NCI-H2171 treated with DMSO at 0.1 percent for 48 hours (cell line): ENCODE measurements around the gene HSFX2.
"Not testable (repeated sequence)": the region's sequence is repeated elsewhere in the genome, so short reads cannot be mapped to it uniquely, and the experiment has no call there.

Source experiments
- DNase-seq: peaks from one replicate; lab custom pipeline; 2025; lab: John Stamatoyannopoulos, UW

Gene HSFX2, protein sequence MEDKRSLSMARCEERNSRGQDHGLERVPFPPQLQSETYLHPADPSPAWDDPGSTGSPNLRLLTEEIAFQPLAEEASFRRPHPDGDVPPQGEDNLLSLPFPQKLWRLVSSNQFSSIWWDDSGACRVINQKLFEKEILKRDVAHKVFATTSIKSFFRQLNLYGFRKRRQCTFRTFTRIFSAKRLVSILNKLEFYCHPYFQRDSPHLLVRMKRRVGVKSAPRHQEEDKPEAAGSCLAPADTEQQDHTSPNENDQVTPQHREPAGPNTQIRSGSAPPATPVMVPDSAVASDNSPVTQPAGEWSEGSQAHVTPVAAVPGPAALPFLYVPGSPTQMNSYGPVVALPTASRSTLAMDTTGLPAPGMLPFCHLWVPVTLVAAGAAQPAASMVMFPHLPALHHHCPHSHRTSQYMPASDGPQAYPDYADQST

DNA sequence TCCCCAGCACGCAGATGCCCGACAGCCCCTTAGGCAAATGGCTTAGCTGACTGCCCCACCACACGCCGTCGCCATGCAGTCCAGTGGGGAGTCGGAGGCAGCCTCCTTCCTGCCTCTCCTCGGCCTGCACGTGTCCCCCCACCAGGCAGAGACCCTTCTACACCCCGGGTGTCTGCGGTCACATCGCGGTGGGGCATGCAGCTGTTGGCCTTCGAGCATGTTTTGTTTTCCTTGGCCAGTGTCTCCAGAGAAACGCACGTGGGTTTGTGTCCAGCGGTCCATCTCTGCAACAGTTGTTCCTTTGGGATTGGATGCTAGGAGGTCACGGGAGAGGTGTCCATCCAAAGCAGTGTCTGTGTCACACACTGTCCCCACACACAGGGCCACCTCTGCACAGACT is at the start of gene HSFX2:
Gene HSFX2 (minus strand): TSS at position 101 of the 400 bp plus-strand sequence. CDS start 614 bp downstream, outside the sequence.
- not testable (repeated sequence) for DNase-seq

DNA sequence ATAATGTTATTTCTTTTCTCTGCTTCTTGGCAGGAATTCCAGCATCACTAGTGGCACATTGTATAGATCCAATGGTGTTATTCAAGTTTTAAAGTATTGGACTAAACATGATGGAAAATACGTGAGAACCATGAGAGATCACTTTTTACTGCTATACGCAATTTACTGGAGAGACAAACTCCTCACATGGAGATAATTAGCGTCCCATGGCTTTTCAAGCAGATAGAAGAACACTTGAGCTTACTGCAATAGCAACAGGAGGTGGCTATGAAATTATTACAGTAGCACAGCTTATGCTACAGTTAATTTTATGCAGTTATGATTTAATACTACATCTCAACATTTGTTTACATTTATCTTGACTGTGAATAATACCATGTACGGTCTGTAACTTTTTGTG is 48.4 kb upstream of the HSFX2 start:
- no peak for DNase-seq

DNA sequence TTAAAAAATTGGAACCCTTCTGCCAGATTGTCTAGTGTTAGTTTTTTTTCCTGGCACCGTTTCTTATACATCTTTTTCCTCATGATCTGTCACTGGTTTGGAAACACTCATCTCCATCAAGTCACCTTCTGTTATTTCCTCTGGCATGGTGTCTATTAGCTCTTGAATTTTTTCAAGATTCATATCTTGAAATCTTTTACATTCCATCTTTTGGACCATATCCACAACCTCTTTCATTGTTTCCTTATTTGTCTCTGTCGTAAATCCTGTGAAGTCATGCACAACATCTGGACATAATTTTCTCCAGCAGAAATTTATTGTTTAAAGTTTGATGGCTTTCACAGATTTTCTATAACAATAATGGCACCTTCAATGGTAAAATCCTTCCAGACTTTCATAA is 46.7 kb upstream of the HSFX2 start:
- no peak for DNase-seq

DNA sequence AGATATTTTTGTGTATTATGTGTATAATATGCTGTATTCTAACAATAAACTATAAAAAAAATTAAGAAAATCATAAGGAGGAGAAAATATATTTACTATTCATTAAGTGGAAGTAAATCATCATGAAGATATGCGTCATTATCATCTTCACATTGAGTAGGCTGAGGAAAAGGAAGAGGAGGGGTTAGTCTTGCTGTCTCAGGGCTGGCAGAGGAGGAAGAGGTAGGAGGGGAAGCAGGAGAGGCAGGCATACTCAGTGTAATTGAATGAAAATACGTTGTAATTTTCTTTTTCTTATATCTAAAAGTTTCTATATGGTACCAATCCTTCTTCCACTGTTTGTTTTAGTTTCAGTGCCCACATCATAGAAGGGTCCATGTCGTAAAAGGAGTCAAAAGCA is 46.3 kb upstream of the HSFX2 start:
- no peak for DNase-seq

DNA sequence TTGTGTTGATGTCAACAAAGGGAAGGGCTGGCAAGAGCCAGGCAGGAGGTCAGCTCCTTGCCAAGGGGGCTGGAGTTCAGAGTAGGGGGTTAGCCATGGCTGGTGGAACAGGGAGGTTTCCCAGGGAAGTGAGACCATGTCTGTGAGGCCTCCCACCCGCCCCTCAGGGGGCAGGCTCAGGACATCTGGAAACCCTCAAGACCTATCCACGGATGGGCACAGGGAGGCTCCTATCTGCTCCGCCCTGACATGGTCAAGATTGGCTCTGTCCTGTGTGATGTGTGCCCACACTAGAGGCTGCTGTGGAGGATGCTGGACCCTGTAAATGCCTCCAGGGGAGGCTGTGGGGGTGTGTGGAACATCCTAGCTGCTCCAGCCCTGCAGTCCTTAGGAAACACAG is 44.5 kb upstream of the HSFX2 start:
- no peak for DNase-seq

DNA sequence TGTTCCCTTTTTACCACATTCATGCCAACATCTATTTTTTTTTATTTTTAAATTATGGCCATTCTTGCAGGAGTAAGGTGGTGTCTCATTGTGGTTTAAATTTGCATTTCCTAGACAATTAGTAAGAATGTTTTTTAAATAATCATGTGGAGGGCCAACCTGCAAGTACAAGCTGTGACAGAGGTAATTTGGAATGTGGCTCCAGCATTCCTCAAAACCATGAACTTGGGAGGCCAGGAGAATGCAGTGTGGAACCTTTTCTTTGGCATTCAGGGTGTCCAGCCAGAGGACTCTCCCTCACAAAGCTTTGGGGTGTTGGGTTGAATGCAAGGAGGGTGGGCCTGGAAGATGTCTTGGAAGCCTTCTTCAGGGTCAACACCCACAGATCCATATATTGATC is 43.7 kb upstream of the HSFX2 start:
- no peak for DNase-seq

DNA sequence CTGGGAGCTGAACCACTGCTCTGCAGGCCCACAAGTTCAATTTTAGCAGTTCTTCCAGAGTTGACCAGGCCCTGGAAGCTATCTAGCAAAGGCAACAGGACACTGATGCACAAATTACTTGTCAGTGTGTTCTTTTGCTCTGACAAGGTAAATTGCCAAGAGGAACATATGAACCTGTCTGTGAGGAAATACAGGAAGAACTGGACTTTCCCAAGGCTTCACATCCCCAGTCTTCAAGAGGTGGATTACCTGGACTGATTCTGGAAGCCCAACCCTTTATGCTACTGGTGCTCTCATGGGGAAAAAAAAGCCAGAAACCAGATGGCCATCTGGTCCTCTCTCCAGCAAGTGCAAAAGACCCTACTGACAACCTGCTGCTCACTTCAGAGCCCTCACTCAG is 38.4 kb upstream of the HSFX2 start:
- DNase-seq: no peak

DNA sequence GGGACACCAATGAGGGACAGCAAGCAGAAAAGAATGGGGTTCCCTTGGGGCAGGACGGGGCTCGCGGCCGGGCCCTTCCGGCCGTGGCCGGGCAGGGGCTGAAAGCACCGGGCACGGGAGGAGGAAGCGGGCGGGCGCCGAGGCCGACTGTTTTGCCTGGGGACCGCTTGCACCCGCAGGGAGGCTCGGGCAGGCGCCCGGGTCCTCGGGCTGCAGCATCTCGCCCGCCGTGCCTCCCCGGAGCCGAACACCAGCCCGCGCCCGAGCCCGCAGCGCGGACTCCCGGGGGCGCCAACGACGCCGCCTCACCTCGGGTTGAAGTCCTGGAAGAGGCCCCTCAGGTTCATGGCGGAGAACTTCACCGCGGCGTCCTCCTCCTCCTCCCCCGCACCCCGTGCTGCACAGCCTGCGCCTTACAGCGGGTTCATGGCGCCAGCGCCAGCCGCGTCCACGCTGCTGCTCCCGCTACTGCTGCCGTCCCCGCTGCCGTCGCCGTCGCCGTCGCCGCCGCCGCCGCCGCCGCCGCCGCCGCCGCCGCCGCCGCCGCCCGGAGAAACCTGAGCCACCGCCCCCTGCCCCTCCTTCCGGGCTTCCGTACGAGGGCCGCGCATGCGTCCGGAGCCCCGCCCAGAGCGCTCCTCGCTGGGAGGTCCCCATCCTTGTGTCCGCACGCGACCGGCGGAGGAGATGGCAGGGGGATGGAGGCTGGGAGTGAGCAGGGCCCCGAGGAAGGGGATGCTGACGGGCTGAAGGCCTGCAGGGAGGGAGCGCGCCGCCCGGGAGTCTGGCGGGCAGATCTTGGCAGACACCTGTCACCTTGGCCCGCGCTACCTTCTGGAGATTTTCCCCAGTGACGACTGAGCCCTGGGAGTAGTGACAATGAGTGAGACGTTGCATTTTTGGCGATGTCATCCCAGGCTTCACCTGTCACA is 36.4 kb upstream of the HSFX2 start, which contains the start of gene TMEM185A:
Gene TMEM185A (minus strand): TSS at position 559 of the 932 bp plus-strand sequence. CDS start 212 bp downstream, at position 347.
- DNase-seq: peak; percentile 61

DNA sequence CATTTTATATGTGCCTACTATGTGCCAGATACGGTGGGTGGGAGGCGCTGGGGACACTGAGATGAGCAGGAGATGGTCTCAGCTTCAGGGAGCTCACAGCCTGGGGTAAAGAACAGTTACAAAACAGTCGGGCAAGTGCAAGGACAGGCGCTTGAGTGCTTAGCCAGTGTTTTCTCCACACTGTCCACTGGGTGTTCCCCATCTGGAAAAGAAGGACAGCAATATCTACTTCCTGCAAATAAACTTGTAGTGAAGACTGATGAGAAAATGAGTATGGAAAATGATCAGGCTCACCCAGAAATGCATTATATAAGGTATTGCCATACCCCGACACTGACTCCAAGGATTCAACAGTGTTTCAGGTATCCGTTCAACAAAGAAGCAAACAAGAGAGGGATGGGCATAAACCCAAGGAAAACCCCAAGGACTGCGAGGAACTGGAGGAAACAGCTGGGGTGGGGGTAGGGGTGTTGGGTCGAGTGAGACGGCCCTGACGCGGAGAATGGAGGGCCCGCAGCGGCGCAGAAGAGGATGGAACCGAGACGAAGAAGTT is 35.6 kb upstream of the HSFX2 start:
- peak; percentile 26 for DNase-seq

DNA sequence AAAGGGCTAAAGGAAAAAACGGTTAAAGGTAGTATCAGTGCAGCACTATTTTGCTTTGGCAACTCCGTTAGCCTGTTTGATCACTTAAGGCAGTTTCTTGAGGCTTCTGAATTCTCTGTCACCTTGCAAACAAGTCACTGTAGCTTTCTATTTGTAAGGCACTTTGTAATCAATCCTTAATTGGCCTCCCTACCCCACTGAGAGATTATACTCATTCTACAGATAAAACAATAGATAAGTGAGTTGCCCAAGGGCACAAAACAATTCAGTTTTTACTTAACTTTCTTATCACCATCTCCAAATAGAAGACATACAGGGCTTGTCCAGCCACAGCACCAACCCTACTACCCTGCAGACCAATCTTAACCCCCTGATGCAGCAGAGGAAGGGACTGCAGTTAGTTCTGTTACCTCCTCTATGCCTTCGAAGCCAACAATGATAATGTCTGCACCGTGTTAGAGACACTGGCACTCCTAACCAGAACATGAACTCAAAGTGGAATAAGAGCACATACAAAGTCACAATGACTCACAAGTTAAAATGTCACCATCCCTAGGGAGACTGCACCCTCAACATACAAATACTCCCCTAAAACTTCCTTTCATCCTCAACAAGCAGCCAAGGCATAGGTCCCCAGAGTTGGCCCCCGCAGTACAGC is 34.7 kb upstream of the HSFX2 start:
- DNase-seq: no peak

DNA sequence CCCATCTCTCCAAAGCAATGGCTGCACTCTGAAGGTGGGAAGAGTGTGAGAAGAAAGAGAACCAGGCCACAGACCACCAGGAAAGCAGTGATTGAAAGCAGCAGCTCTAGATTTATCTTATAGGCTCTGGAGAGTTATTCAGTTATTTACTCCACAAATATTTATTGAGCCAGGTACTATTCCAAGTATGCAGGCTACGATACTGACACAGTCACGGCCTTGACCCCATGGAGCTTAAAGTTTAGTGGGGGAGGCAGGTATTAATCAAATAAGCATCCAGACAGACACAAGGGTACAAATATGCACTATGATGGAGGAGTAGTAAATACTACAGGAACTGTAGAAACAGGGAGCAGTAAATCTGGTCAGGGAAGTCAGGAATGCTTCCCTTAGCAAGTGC is 33.7 kb upstream of the HSFX2 start:
- DNase-seq: no peak

DNA sequence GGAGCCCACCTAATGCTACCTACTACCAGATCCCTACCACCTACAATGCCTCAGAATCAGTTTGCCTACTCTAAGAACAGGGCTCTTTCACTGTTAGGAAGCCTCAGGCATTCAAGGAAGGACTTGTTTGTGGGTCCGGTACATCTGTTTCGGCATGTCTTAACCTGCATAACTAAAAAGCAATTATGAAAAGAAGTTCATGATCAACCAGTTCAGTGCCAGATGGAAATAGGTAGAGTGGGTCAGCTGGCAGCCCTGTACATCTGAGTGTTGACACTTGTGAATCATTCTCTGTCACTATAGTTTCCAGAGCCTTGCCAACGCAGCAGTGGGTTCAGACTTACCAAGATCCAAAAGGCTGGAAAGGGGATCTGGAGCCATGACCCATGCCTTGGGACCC is 33.2 kb upstream of the HSFX2 start:
- DNase-seq: peak; percentile 29

DNA sequence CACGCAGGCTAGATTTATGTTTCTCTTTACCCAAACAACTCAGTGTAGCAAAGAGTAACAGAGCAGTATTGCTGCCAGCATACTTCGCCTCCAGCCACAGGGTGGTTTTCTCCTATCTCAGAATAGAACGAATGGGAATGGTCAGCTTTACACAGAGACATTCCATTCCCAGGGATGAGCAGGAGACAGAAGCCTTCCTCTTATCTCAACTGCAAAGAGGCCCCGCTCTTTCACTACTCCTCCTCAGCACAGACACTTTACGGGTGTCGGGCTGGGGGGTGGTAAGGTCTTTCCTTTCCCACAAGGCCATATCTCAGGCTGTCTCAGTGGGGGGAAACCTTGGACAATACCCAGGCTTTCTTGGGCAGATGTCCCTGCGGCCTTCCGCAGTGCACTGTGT is 31.7 kb upstream of the HSFX2 start:
- not testable (repeated sequence) for DNase-seq

DNA sequence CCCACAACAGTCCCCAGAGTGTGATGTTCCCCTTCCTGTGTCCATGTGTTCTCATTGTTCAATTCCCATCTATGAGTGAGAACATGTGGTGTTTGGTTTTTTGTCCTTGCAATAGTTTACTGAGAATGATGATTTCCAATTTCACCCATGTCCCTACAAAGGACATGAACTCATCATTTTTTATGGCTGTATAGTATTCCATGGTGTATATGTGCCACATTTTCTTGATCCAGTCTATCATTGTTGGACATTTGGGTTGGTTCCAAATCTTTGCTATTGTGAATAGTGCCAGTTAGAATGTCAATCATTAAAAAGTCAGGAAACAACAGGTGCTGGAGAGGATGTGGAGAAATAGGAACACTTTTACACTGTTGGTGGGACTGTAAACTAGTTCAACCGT is 24.5 kb upstream of the HSFX2 start:
- not testable (repeated sequence) for DNase-seq

DNA sequence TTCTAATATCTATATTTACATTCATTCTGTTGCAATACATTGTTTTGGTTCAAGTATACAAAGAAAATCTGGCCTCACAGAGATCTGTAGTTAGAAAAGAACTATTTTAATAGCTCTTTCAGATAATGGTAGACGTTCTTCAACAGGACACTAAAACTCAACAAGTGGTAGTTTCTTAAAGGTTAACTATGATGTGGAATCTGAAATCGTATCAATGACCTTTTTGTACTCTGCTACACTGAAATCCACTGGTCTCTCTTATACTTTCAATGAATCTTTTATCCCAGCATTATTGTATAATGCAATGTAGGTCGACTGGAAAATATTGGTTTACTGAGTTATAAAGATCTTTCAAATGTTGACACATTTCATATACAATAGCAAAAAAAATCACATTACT is 23.8 kb upstream of the HSFX2 start:
- no peak for DNase-seq

DNA sequence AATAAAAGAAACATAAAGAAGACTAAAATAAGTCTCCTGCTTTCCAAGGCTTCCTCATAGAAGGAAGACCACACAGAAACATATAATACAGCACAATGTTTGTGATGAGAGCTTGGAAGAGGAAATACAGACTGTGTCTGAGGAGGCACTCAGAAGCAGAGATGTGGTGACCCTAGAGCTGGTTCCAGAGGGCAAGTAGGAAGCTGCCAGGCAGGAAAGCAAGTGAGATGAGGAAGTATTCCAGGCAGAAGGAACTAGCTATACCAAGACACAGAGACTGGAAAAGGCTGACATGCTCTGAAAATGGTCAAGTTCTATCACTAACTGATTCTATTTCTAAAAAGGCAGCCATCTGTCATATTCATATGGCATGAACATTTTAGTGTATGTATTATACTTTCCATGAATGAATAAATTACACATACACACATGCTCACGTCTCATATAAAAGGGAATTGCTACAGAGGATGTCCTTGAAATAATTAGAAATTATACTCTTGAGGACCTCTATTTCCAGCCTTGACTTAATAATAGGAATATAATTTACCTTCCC is 16.6 kb upstream of the HSFX2 start:
- no peak for DNase-seq

DNA sequence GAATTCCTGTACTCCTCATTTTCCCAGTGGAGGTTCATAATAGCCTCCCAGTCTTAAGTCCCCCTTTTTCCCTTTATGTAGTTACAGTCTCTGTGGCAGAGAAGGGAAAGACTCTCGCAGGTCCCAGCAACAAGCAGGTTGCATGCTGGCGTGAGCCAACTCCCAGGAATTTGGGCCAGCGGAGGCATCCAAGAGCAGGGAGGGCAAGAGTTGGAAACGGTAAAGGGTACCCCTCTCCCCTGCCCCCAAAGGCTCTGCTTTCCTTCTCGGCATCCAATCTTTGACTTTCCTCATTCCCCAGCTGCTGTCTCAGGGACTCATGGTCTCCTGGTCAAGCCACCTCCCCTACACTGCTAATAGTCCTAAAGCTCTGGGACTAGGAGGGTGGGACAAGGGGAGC is 15.4 kb upstream of the HSFX2 start:
- DNase-seq: no peak

DNA sequence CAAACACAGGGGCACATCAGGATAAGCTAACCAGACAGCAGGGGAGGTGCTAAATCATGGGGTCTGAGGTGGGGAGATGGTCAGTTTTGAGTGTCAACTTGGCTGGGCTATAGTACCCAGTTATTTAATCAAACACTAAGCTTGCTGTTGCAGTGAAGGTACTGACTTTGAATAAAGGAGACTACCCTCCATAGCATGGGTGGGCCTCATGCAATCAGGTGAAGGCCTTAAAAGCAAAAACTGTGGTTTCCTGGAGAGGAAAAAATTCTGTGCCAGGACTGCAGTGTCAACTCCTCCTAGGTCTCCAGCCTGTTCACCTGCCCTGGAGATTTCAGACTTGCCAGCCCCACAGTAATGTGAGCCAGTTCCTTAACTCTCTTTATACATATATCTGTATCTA is 12.6 kb upstream of the HSFX2 start:
- DNase-seq: no peak

DNA sequence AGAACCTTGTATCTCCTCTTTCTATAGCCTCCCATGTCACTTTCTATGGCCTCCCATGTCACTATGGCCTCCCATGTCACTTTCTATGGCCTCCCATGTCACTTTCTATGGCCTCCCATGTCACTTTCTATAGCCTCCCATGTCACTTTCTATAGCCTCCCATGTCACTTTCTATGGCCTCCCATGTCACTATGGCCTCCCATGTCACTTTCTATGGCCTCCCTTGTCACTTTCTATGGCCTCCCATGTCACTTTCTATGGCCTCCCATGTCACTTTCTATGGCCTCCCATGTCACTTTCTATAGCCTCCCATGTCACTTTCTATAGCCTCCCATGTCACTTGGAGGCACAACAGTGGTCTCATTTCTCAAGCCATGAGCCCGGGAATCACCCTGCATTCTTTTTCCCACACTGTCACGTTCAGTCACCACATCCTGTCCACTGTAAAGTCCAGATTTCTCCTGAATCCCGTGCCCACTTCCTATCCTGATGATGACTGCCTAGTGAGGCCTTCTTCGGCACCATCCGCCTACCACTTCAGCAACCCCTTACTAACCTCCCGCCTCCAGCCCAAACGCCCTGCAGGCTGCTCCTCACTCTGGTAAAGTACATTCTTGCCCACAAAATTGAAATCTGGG is 10.3 kb upstream of the HSFX2 start:
- not testable (repeated sequence) for DNase-seq

DNA sequence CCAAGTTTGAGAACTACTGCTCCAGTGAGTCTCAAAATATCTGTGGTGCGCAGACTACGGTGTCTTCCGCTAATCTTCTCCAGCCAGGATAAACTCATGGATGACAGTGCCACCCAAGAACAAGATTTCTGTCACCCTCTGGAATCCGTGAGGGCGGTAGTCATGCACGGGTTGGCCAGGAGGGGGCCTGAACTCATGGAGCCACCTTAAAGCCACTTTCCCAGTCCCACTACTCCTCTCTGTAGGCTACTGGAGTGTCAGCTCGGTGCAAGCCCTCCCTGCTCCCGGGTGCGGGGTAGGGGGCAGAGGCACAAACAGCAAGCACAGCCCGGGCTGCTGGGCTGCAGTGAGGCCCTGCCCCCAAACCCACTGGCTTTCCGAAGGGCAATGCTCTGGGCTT is 3.5 kb upstream of the HSFX2 start:
- not testable (repeated sequence) for DNase-seq

DNA sequence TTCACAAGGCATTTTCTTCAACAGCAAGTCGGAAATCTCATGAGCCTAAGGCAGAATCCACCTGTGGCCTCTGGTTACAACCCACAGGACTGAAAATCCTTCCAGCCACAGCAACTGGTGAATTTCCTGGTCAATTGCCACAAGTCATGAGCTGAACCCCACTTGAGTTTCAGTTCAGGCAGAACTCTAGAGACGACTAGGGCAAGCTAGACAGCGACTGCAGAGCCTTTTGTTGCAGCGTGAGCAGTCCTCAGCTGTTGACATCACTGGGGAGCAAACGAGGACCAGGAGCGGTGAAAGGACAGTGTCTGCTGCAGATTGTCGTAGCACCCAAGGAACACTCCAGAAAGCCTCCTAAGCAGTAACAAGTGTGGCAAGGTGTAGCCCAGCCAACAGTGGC is 829 bp upstream of the HSFX2 start:
- not testable (repeated sequence) for DNase-seq
